ENCODE measurements around the gene CFDP1. TPM values are rescaled to one million over a fixed set of nuclear protein-coding genes. Genes with fewer than 3 reads are reported as not detected.

The CFDP1 gene
- polyA plus RNA-seq, 1 donor (not counting 4 experiments of a cell fraction or from before 2014, with no cell fraction given), result 42.1 TPM

DNA sequence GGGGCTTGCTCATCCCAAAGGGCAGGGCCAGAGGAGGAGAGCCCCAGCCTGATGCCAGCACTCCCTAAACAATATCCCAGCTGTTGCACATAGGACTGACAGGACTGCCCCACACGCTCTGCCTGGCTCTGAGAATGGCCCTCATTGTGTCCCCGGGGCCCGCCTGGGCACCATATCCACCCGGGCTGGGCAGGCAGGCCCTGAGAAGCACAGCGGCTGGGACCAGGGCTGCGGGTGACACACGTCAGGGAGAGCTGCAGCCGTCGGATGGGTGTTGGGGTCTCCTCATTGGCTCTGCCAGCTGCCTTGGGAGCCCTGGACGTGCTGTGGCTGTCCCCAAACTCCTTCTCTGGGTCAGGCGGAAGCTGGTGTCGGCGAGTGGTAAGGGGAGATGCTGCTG, 186.1 kb downstream of the CFDP1 start:
- FAIRE-seq (no peak), DNase-seq (ENCODE audit: low read depth, low spot score) (no peak)
- peaks cover 17% of the 10 kb centered on the region for H4K20me1 ChIP-seq (ENCODE audit: control insufficient read depth, extremely low read depth, insufficient read depth, low read length)
- peaks cover 95% of the 10 kb centered on the region for H3K79me2 ChIP-seq (ENCODE audit: control insufficient read depth, insufficient read depth, low read length)
- H3K27ac ChIP-seq (ENCODE audit: control insufficient read depth, insufficient read depth, low read length), result no peak overlapping the region
- dilution Hi-C loops (cut with MboI; ENCODE audit: extremely low pct_ligation_motif_present, low sequenced_read_pairs), result loop anchor here (25.0 kb wide), 1 partner anchor 140 kb away; no protein-coding TSS in a partner anchor
- no peak overlapping the region for H3K4me3 ChIP-seq (ENCODE audit: control insufficient read depth in 2 of 3, extremely low read depth in 1 of 3, insufficient read depth in 2 of 3, low read depth in 1 of 3, low read length in 3 of 3)
- no peaks in the 10 kb centered on the region for H3K27me3 ChIP-seq (ENCODE audit: control insufficient read depth, extremely low read depth, insufficient read depth, low read length)
- H3K9me3 ChIP-seq (ENCODE audit: control insufficient read depth, low read depth, low read length), result no peaks in the 10 kb centered on the region
- peaks cover 13 to 34% of the 10 kb centered on the region in 2 experiments for H3K36me3 ChIP-seq (ENCODE audit: control insufficient read depth in 2 of 2, extremely low read depth in 1 of 2, insufficient read depth in 2 of 2, low read length in 2 of 2)
- no peak overlapping the region for H2AFZ ChIP-seq (ENCODE audit: control insufficient read depth, low read length)
- peaks cover 2% of the 10 kb centered on the region for H3K9me1 ChIP-seq (ENCODE audit: control insufficient read depth, extremely low read depth, insufficient read depth, low read length)
- no peak for TF ChIP-seq EZH2 (IDR thresholded peaks at IDR 0.05; ENCODE audit: low read length)
- TF ChIP-seq, protein P1, sequence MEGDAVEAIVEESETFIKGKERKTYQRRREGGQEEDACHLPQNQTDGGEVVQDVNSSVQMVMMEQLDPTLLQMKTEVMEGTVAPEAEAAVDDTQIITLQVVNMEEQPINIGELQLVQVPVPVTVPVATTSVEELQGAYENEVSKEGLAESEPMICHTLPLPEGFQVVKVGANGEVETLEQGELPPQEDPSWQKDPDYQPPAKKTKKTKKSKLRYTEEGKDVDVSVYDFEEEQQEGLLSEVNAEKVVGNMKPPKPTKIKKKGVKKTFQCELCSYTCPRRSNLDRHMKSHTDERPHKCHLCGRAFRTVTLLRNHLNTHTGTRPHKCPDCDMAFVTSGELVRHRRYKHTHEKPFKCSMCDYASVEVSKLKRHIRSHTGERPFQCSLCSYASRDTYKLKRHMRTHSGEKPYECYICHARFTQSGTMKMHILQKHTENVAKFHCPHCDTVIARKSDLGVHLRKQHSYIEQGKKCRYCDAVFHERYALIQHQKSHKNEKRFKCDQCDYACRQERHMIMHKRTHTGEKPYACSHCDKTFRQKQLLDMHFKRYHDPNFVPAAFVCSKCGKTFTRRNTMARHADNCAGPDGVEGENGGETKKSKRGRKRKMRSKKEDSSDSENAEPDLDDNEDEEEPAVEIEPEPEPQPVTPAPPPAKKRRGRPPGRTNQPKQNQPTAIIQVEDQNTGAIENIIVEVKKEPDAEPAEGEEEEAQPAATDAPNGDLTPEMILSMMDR (optimal IDR thresholded peaks at IDR 0.05 in 1 of 3, IDR thresholded peaks at IDR 0.05 in 1 of 3, conservative IDR thresholded peaks at IDR 0.05 in 1 of 3; ENCODE audit: extremely low read depth in 1 of 3, insufficient read depth in 2 of 3, low read length in 3 of 3), result no peak
- no peak overlapping the region for H3K4me2 ChIP-seq (ENCODE audit: control insufficient read depth, extremely low read depth, insufficient read depth, low read depth, low read length)
- H3K4me1 ChIP-seq (ENCODE audit: control insufficient read depth, extremely low read depth, insufficient read depth, low read length), result peaks cover 69% of the 10 kb centered on the region
- no peak overlapping the region for H3K9ac ChIP-seq (ENCODE audit: control insufficient read depth, extremely low read depth, insufficient read depth, low read length)

DNA sequence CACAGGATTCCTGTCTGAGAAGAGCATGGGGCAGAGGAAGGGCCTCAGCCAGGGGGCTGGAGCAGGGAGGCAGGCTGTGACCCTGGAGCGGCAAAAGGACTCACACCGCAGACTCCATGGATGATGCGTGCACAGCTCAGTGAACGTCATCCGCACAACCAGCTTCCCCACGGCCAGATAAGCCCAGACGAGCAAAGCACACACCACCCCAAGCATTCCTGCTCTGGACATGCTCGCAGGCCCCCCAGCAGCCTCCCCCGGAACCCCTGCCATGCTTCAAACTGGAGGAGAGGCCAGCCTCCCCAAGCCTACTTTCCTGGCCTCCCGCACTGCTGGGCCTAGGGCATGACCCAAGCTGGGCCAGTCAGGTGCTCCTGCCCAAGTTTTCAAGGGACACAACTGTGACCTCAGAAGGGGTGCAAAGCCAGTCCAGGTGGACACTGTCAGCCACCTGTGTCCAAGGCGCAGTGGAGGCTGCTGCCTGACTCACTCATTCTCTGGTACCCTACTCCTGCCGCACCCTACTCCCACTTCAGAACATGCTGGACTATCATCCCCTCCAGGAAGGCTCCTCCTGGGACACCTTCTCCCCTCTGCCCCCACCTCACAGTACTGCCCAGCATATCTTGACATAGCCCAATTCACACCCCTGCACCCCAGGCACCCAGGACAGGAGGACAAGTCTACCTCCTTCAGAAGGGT, 186.6 kb downstream of the CFDP1 start:
- DNase-seq (ENCODE audit: low read depth, low spot score) (no peak), FAIRE-seq (no peak)
- no peak overlapping the region for H3K4me2 ChIP-seq (ENCODE audit: control insufficient read depth, extremely low read depth, insufficient read depth, low read depth, low read length)
- H3K9me3 ChIP-seq (ENCODE audit: control insufficient read depth, low read depth, low read length), result no peaks in the 10 kb centered on the region
- no peak overlapping the region for H3K4me3 ChIP-seq (ENCODE audit: control insufficient read depth in 2 of 3, extremely low read depth in 1 of 3, insufficient read depth in 2 of 3, low read depth in 1 of 3, low read length in 3 of 3)
- TF ChIP-seq, protein P1 (optimal IDR thresholded peaks at IDR 0.05 in 1 of 3, IDR thresholded peaks at IDR 0.05 in 1 of 3, conservative IDR thresholded peaks at IDR 0.05 in 1 of 3; ENCODE audit: extremely low read depth in 1 of 3, insufficient read depth in 2 of 3, low read length in 3 of 3), result no peak
- TF ChIP-seq EZH2 (IDR thresholded peaks at IDR 0.05; ENCODE audit: low read length), result no peak
- H3K27ac ChIP-seq (ENCODE audit: control insufficient read depth, insufficient read depth, low read length), result no peak overlapping the region
- peaks cover 16 to 40% of the 10 kb centered on the region in 2 experiments for H3K36me3 ChIP-seq (ENCODE audit: control insufficient read depth in 2 of 2, extremely low read depth in 1 of 2, insufficient read depth in 2 of 2, low read length in 2 of 2)
- peaks cover 64% of the 10 kb centered on the region for H3K4me1 ChIP-seq (ENCODE audit: control insufficient read depth, extremely low read depth, insufficient read depth, low read length)
- H4K20me1 ChIP-seq (ENCODE audit: control insufficient read depth, extremely low read depth, insufficient read depth, low read length), result peaks cover 17% of the 10 kb centered on the region
- dilution Hi-C loops (cut with MboI; ENCODE audit: extremely low pct_ligation_motif_present, low sequenced_read_pairs), result loop anchor here (25.0 kb wide), 1 partner anchor 141 kb away; no protein-coding TSS in a partner anchor
- H3K9me1 ChIP-seq (ENCODE audit: control insufficient read depth, extremely low read depth, insufficient read depth, low read length), result peaks cover 2% of the 10 kb centered on the region
- no peaks in the 10 kb centered on the region for H3K27me3 ChIP-seq (ENCODE audit: control insufficient read depth, extremely low read depth, insufficient read depth, low read length)
- H3K9ac ChIP-seq (ENCODE audit: control insufficient read depth, extremely low read depth, insufficient read depth, low read length), result no peak overlapping the region
- H2AFZ ChIP-seq (ENCODE audit: control insufficient read depth, low read length), result no peak overlapping the region
- H3K79me2 ChIP-seq (ENCODE audit: control insufficient read depth, insufficient read depth, low read length), result peaks cover 96% of the 10 kb centered on the region

Measured in keratinocyte (primary cell).